Esophagus muscularis mucosa (tissue), 4 donors: ENCODE measurements around the gene TTC7B. TPM values are rescaled to one million over a fixed set of nuclear protein-coding genes. Genes with fewer than 3 reads are reported as not detected.
A peak's percentile ranks its signal among the peaks of the same experiment; 100 is the strongest.

Experiments
- DNase-seq: peaks from one replicate; pipeline ENCODE4 v3.0.0-alpha.2; 2017; ENCODE audit errors: extremely low spot score
- H3K27ac ChIP-seq, 4 donors: fragments of 200-600 bp; sonication (generic); replicated peaks in 1 of 4; 1 replicate in 3 of 4; 2 replicates in 1 of 4; pipeline ENCODE4 v1.5.1; 2016 to 2019; ENCODE audit warnings: mild to moderate bottlenecking in 1 of 4
- H3K27me3 ChIP-seq, 4 donors: fragments of 200-600 bp; sonication (generic); one replicate each; pipeline versions ENCODE4 v1.5.1 to v1.6.0; 2016 to 2019
- H3K36me3 ChIP-seq, 4 donors: fragments of 200-600 bp; sonication (generic); one replicate each; pipeline ENCODE4 v1.5.1; 2016 to 2019
- H3K4me1 ChIP-seq, 4 donors: fragments of 200-600 bp; sonication (generic); one replicate each; pipeline ENCODE4 v1.5.1; 2016 to 2019
- H3K4me3 ChIP-seq, 4 donors: fragments of 200-600 bp; sonication (generic); 1 replicate in 2 of 4; 2 replicates in 2 of 4; pipeline ENCODE4 v1.5.1; 2016 to 2019; ENCODE audit warnings: mild to moderate bottlenecking in 4 of 4, moderate library complexity in 1 of 4
- H3K9me3 ChIP-seq, 4 donors: fragments of 200-600 bp; sonication (generic); 1 replicate in 3 of 4; 2 replicates in 1 of 4; pipeline ENCODE4 v1.5.1; 2016 to 2019
- CTCF ChIP-seq, 3 experiments: fragments of 200-600 bp in 2 of 3; fragments of 450-650 bp in 1 of 3; sonication (generic) in 2 of 3; IDR thresholded peaks; one replicate each; pipeline ENCODE4 v1.5.1; 2017 to 2019; ENCODE audit warnings: antibody characterized with exemption in 3 of 3, mild to moderate bottlenecking in 2 of 3, moderate library complexity in 1 of 3
- EP300 ChIP-seq: sonication (generic); formaldehyde crosslinking; IDR thresholded peaks from one replicate; pipeline ENCODE4 v1.6.1; 2017; ENCODE audit warnings: antibody characterized with exemption
- POLR2A ChIP-seq: fragments of 450-650 bp; IDR thresholded peaks from one replicate; pipeline ENCODE4 v1.6.1; 2017; ENCODE audit warnings: antibody characterized with exemption, moderate library complexity, mild to moderate bottlenecking, low read depth
- POLR2AphosphoS5 ChIP-seq, 2 donors: sonication (generic); formaldehyde crosslinking; IDR thresholded peaks; one replicate each; pipeline ENCODE4 v1.6.1; 2017; ENCODE audit warnings: antibody characterized with exemption in 2 of 2
- WGBS: methylation state at CpG from one replicate; pipeline ENCODE4 v1.1.5; 2018; 5-methylcytosine and 5-hydroxymethylcytosine counted together
- intact Hi-C: fragments of 100-400 bp; cut with DNase I; formaldehyde crosslinking; loops from one replicate; pipeline ENCODE4 v1.15.1; 2023
- total RNA-seq, 4 donors: library from RNA; depleted of rRNA; stranded (reverse); fragments of >200 nt; gene quantifications; one replicate each; pipeline versions ENCODE4 v1.1.0 to v1.2.1, GENCODE V29; 2016

The TTC7B gene
- total RNA-seq, 4 donors from 2014 or later = 54.4 to 148 (median 113) TPM

- TF ChIP-seq POLR2A (no peak), CTCF (IDR thresholded peaks at IDR 0.05) (no peak), EP300 (no peak), POLR2AphosphoS5 (IDR thresholded peaks at IDR 0.05) (no peak)
- intact Hi-C loops = no loop called here
- Histone ChIP-seq H3K4me1 (peaks cover 21 to 41% (median 40%) of the 10 kb centered on the region in 4 donors), H3K27ac (peak overlapping the region; percentile 20 to 77 (median 52)), H3K36me3 (peaks cover 0 to 7% (median 2%) of the 10 kb centered on the region in 4 donors), H3K27me3 (no peaks in the 10 kb centered on the region), H3K4me3 (no peak overlapping the region), H3K9me3 (no peaks in the 10 kb centered on the region)
- 95% methylated on average over 9 of the region's 9 CpGs for WGBS
- DNase-seq = no peak
Measured at GRCh38 chr14:90639641-90640040, 176.6 kb downstream of the TTC7B start.

- no peak for TF ChIP-seq POLR2A
- TF ChIP-seq POLR2AphosphoS5 (IDR thresholded peaks at IDR 0.05) = no peak
- no peak for TF ChIP-seq EP300
- no peak for TF ChIP-seq CTCF (IDR thresholded peaks at IDR 0.05)
- WGBS = 86% methylated on average over 2 of the region's 2 CpGs
- H3K4me1 ChIP-seq = peaks cover 25 to 40% (median 32%) of the 10 kb centered on the region in 4 donors
- no peaks in the 10 kb centered on the region for H3K36me3 ChIP-seq
- no peak overlapping the region for H3K4me3 ChIP-seq
- intact Hi-C loops = no loop called here
- H3K9me3 ChIP-seq = no peaks in the 10 kb centered on the region
- no peak for DNase-seq
- H3K27me3 ChIP-seq = no peaks in the 10 kb centered on the region
- H3K27ac ChIP-seq = no peak overlapping the region
Measured at GRCh38 chr14:90632871-90633270, 183.4 kb downstream of the TTC7B start.

GRCh38 chr14:90632451-90632850, 183.8 kb downstream of the TTC7B start:
- no peak for TF ChIP-seq POLR2A
- intact Hi-C loops = no loop called here
- 93% methylated on average over 3 of the region's 3 CpGs for WGBS
- no peak overlapping the region for H3K4me3 ChIP-seq
- H3K27ac ChIP-seq = peak overlapping the region in 1 of 4 donors; percentile 20
- no peak for DNase-seq
- no peaks in the 10 kb centered on the region for H3K36me3 ChIP-seq
- peaks cover 29 to 44% (median 37%) of the 10 kb centered on the region in 4 donors for H3K4me1 ChIP-seq
- H3K9me3 ChIP-seq = no peaks in the 10 kb centered on the region
- no peaks in the 10 kb centered on the region for H3K27me3 ChIP-seq

DNA sequence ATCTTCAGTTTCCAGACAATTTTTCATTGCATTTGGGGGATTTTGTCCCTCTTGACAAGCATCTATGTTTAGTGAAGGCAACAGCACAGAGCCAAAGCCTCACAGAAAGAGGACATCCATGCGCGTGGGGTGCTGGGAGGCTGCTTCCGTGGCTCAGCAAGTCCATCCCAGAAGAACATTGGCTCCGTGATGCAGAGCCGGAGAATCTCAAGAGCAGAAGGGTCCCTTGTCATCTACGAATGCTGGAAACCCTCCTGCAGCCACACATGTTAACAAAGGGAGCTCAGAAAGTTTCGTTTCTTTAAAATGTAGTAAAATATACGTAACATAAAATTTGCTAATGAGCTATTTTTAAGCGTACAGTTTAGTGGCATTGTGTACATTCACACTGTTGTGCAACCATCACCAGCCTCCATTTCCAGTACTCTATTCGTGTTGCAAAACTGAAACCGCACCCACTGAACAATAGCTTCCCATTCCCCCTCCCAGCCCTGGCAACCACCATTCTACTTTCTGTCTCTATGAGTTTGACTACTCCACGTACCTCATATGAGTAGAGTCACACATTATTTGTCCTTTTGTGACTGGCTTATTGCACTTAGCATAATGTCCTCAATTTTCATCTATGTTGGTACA, 185.9 kb downstream of the TTC7B start:
- Histone ChIP-seq H3K36me3 (no peaks in the 10 kb centered on the region), H3K4me1 (peaks cover 36 to 66% (median 58%) of the 10 kb centered on the region in 4 donors), H3K27ac (peak overlapping the region in 1 of 4 donors; percentile 84), H3K4me3 (no peak overlapping the region), H3K27me3 (no peaks in the 10 kb centered on the region), H3K9me3 (no peaks in the 10 kb centered on the region)
- intact Hi-C loops = no loop called here
- 85% methylated on average over 12 of the region's 12 CpGs for WGBS
- DNase-seq = no peak
- no peak for TF ChIP-seq POLR2AphosphoS5 (IDR thresholded peaks at IDR 0.05)
- no peak for TF ChIP-seq CTCF (IDR thresholded peaks at IDR 0.05)
- no peak for TF ChIP-seq EP300
- TF ChIP-seq POLR2A = no peak

- Histone ChIP-seq H3K4me1 (peaks cover 44 to 74% (median 66%) of the 10 kb centered on the region in 4 donors), H3K4me3 (no peak overlapping the region), H3K27me3 (no peaks in the 10 kb centered on the region), H3K36me3 (no peaks in the 10 kb centered on the region), H3K9me3 (no peaks in the 10 kb centered on the region), H3K27ac (peak overlapping the region in 2 of 4 donors; percentile 68 to 84)
- TF ChIP-seq POLR2A (no peak), POLR2AphosphoS5 (IDR thresholded peaks at IDR 0.05) (no peak), CTCF (IDR thresholded peaks at IDR 0.05) (no peak), EP300 (no peak)
- WGBS = 78% methylated on average over 9 of the region's 9 CpGs
- no peak for DNase-seq
- intact Hi-C loops = no loop called here
Measured at GRCh38 chr14:90629471-90629870, 186.8 kb downstream of the TTC7B start.
